ENCODE data around the gene ATF7.
A peak's percentile ranks its signal among the peaks of the same experiment; 100 is the strongest.

The ATF7 gene

DNA sequence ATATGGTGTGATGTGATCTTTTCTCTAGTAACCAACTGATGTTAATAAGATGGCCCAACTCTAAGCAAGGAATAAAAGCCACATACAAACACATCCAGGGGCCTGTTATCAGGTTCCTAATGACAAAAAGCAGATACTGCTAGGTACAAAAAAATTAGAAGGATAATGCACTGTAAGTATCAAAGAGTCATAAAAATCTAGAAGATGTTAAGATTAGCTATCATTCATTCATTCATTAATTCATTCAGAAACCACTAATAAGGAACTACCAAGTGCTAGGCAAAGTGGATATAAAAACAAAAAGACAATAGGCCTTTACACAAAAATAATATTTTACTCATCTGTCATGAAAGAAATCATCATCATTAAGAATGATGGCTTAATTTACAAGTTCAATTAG, 21.6 kb downstream of the ATF7 start:
- no peaks in the 10 kb centered on the region for H3K27me3 ChIP-seq (ENCODE audit: insufficient read depth, low read length, poor library complexity)
- H3K4me1 ChIP-seq (ENCODE audit: insufficient read depth, low read length): peaks cover 17% of the 10 kb centered on the region
- H4K20me1 ChIP-seq (ENCODE audit: insufficient read depth, low read length): no peaks in the 10 kb centered on the region
- no peak overlapping the region for H3K9ac ChIP-seq (ENCODE audit: low read depth, low read length)
- no peak overlapping the region for H3K4me2 ChIP-seq (ENCODE audit: insufficient read depth, low read length)
- H3K9me3 ChIP-seq (ENCODE audit: insufficient read depth, low read length, severe bottlenecking): no peaks in the 10 kb centered on the region
- H3K79me2 ChIP-seq (ENCODE audit: insufficient read depth, low read length): peaks cover 35% of the 10 kb centered on the region; the same call in 1 of the 2 replicates
- TF ChIP-seq, protein P1, sequence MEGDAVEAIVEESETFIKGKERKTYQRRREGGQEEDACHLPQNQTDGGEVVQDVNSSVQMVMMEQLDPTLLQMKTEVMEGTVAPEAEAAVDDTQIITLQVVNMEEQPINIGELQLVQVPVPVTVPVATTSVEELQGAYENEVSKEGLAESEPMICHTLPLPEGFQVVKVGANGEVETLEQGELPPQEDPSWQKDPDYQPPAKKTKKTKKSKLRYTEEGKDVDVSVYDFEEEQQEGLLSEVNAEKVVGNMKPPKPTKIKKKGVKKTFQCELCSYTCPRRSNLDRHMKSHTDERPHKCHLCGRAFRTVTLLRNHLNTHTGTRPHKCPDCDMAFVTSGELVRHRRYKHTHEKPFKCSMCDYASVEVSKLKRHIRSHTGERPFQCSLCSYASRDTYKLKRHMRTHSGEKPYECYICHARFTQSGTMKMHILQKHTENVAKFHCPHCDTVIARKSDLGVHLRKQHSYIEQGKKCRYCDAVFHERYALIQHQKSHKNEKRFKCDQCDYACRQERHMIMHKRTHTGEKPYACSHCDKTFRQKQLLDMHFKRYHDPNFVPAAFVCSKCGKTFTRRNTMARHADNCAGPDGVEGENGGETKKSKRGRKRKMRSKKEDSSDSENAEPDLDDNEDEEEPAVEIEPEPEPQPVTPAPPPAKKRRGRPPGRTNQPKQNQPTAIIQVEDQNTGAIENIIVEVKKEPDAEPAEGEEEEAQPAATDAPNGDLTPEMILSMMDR (IDR thresholded peaks at IDR 0.05; ENCODE audit: borderline replicate concordance, extremely low read depth, low read length, poor library complexity, severe bottlenecking): no peak
- TF ChIP-seq EZH2 (IDR thresholded peaks at IDR 0.05; ENCODE audit: borderline replicate concordance, low read depth, low read length, severe bottlenecking): no peak
- no peak overlapping the region for H3K27ac ChIP-seq (ENCODE audit: low read length)
- no peak for ATAC-seq (ENCODE audit: insufficient read depth, low read depth)
- peaks cover 6% of the 10 kb centered on the region for H3K36me3 ChIP-seq (ENCODE audit: insufficient read depth, low read length)
- no peak for DNase-seq
- H3K4me3 ChIP-seq (ENCODE audit: low read depth in 1 of 2, low read length in 2 of 2): no peak overlapping the region
- no peak overlapping the region for H2AFZ ChIP-seq (ENCODE audit: low read depth, low read length)

DNA sequence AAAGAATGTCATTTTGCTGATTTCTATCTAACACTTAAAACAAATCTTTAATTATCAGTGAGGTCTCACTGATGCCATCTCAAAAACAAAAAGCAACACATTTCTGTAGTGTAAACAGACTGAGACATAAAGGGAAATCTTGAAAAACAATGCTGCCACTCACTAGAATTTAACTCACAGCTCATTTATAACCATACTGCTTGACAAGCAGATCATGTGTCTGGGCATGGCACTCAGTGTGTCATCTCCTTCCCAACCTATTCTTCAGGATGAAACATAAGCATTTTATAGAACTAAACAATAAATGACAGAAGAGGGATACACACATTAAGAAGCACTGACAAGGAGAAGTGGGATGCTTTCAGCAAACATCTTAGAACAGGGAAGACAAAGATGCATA, 22.4 kb downstream of the ATF7 start:
- Histone ChIP-seq H3K27ac (ENCODE audit: low read length) (peak overlapping the region; percentile 53), H3K9ac (ENCODE audit: low read depth, low read length) (peak overlapping the region; percentile 15; the same call in 1 of the 2 replicates), H4K20me1 (ENCODE audit: insufficient read depth, low read length) (no peaks in the 10 kb centered on the region), H3K4me3 (ENCODE audit: low read depth in 1 of 2, low read length in 2 of 2) (no peak overlapping the region), H3K4me1 (ENCODE audit: insufficient read depth, low read length) (peaks cover 17% of the 10 kb centered on the region), H3K36me3 (ENCODE audit: insufficient read depth, low read length) (peaks cover 7% of the 10 kb centered on the region), H2AFZ (ENCODE audit: low read depth, low read length) (no peak overlapping the region), H3K79me2 (ENCODE audit: insufficient read depth, low read length) (peaks cover 33% of the 10 kb centered on the region; the same call in 1 of the 2 replicates), H3K4me2 (ENCODE audit: insufficient read depth, low read length) (peak overlapping the region; percentile 22), H3K27me3 (ENCODE audit: insufficient read depth, low read length, poor library complexity) (no peaks in the 10 kb centered on the region), H3K9me3 (ENCODE audit: insufficient read depth, low read length, severe bottlenecking) (no peaks in the 10 kb centered on the region)
- no peak for ATAC-seq (ENCODE audit: insufficient read depth, low read depth)
- no peak for DNase-seq
- TF ChIP-seq EZH2 (IDR thresholded peaks at IDR 0.05; ENCODE audit: borderline replicate concordance, low read depth, low read length, severe bottlenecking): no peak
- TF ChIP-seq, protein P1 (IDR thresholded peaks at IDR 0.05; ENCODE audit: borderline replicate concordance, extremely low read depth, low read length, poor library complexity, severe bottlenecking): no peak

DNA sequence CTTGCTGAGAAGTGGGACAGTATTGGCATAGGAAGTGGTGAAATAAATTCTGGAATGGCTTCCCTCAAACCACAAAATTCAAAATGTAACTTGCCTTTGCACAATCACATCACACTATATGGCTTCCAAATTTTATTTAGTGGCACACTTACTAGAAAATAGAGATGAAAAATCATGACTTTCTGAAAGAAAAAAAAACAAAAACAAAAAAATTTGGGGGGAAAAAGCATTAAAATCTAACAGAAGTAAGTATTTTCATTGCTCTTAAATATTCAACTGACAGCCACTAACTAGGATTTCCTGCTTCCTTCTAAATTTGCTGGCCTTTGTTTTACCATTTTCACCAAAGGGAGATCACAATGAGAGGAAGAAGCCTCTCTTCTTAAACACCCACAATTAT, 23.0 kb downstream of the ATF7 start:
- Histone ChIP-seq H3K4me2 (ENCODE audit: insufficient read depth, low read length) (peak overlapping the region; percentile 22), H3K4me3 (ENCODE audit: low read depth in 1 of 2, low read length in 2 of 2) (no peak overlapping the region), H3K27me3 (ENCODE audit: insufficient read depth, low read length, poor library complexity) (no peaks in the 10 kb centered on the region), H3K79me2 (ENCODE audit: insufficient read depth, low read length) (peaks cover 27% of the 10 kb centered on the region; the same call in 1 of the 2 replicates), H3K4me1 (ENCODE audit: insufficient read depth, low read length) (peaks cover 17% of the 10 kb centered on the region), H3K27ac (ENCODE audit: low read length) (peak overlapping the region; percentile 63), H3K36me3 (ENCODE audit: insufficient read depth, low read length) (peaks cover 7% of the 10 kb centered on the region), H3K9me3 (ENCODE audit: insufficient read depth, low read length, severe bottlenecking) (no peaks in the 10 kb centered on the region), H3K9ac (ENCODE audit: low read depth, low read length) (peak overlapping the region; percentile 15; the same call in 1 of the 2 replicates), H4K20me1 (ENCODE audit: insufficient read depth, low read length) (no peaks in the 10 kb centered on the region), H2AFZ (ENCODE audit: low read depth, low read length) (peak overlapping the region; percentile 46; the same call in 1 of the 2 replicates)
- ATAC-seq (ENCODE audit: insufficient read depth, low read depth): peak; percentile 37; the same call in 1 of the 3 replicates
- DNase-seq: no peak
- TF ChIP-seq EZH2 (IDR thresholded peaks at IDR 0.05; ENCODE audit: borderline replicate concordance, low read depth, low read length, severe bottlenecking): no peak
- TF ChIP-seq, protein P1 (IDR thresholded peaks at IDR 0.05; ENCODE audit: borderline replicate concordance, extremely low read depth, low read length, poor library complexity, severe bottlenecking): no peak

All from DND-41 (cell line).